ENCODE data around the gene BSCL2. TPM values are rescaled to one million over a fixed set of nuclear protein-coding genes. Genes with fewer than 3 reads are reported as not detected.
"Not testable (repeated sequence)": the region's sequence is repeated elsewhere in the genome, so short reads cannot be mapped to it uniquely, and the experiment has no call there.

BSCL2 gene
- total and polyA plus RNA-seq, 4 donors, result 30.7 to 190 (median 93.0) TPM

GRCh38 chr11:62737196-62737595 is 30.0 kb upstream of the BSCL2 start:
- no peak for ATAC-seq (ENCODE audit: insufficient read depth, low FRiP score)
- H3K27me3 ChIP-seq (ENCODE audit: control insufficient read depth in 3 of 3, insufficient read depth in 3 of 3, low read length in 2 of 3), result no peaks in the 10 kb centered on the region
- no peaks in the 10 kb centered on the region for H3K4me1 ChIP-seq (ENCODE audit: control insufficient read depth in 5 of 5, insufficient read depth in 5 of 5, low read length in 5 of 5)
- no peak for TF ChIP-seq CTCF (IDR thresholded peaks at IDR 0.05; ENCODE audit: control extremely low read depth, extremely low read depth)
- H3K27ac ChIP-seq (ENCODE audit: low read depth in 1 of 2, low read length in 1 of 2), result no peak overlapping the region
- DNase-seq, result no peak
- H3K4me3 ChIP-seq, result no peak overlapping the region
- peaks cover 16 to 35% (median 21%) of the 10 kb centered on the region in 4 donors for H3K36me3 ChIP-seq (ENCODE audit: control insufficient read depth in 4 of 4, insufficient read depth in 4 of 4, low read length in 4 of 4)
- no peaks in the 10 kb centered on the region for H3K9me3 ChIP-seq (ENCODE audit: control insufficient read depth in 4 of 4, insufficient read depth in 3 of 4, low read length in 3 of 4)
- no peak overlapping the region for H3K9ac ChIP-seq (ENCODE audit: insufficient read depth in 1 of 2, low read length in 2 of 2)

- H3K4me1 ChIP-seq (ENCODE audit: control insufficient read depth in 5 of 5, insufficient read depth in 5 of 5, low read length in 5 of 5), result peaks cover 0 to 10% (median 1%) of the 10 kb centered on the region in 5 donors
- H3K36me3 ChIP-seq (ENCODE audit: control insufficient read depth in 4 of 4, insufficient read depth in 4 of 4, low read length in 4 of 4), result peaks cover 4 to 26% (median 7%) of the 10 kb centered on the region in 4 donors
- DNase-seq, result peak in 2 of 3 donors; percentile 34 to 37
- ATAC-seq (ENCODE audit: insufficient read depth, low FRiP score), result no peak
- no peaks in the 10 kb centered on the region for H3K9me3 ChIP-seq (ENCODE audit: control insufficient read depth in 4 of 4, insufficient read depth in 3 of 4, low read length in 3 of 4)
- no peaks in the 10 kb centered on the region for H3K27me3 ChIP-seq (ENCODE audit: control insufficient read depth in 3 of 3, insufficient read depth in 3 of 3, low read length in 2 of 3)
- no peak overlapping the region for H3K27ac ChIP-seq (ENCODE audit: low read depth in 1 of 2, low read length in 1 of 2)
- H3K4me3 ChIP-seq, result no peak overlapping the region
- H3K9ac ChIP-seq (ENCODE audit: insufficient read depth in 1 of 2, low read length in 2 of 2), result no peak overlapping the region
- 85 to 86% methylated on average over 2 of the region's 2 CpGs for WGBS, 2 donors
- TF ChIP-seq CTCF (IDR thresholded peaks at IDR 0.05; ENCODE audit: control extremely low read depth, extremely low read depth), result no peak
These were observed 25.6 kb upstream of the BSCL2 start for GRCh38 chr11:62732830-62733229.

GRCh38 chr11:62730076-62730475 is 22.9 kb upstream of the BSCL2 start:
- H3K27ac ChIP-seq (ENCODE audit: low read depth in 1 of 2, low read length in 1 of 2); H3K9me3 ChIP-seq (ENCODE audit: control insufficient read depth in 4 of 4, insufficient read depth in 3 of 4, low read length in 3 of 4); ATAC-seq (ENCODE audit: insufficient read depth, low FRiP score); H3K4me3 ChIP-seq; DNase-seq; H3K9ac ChIP-seq (ENCODE audit: insufficient read depth in 1 of 2, low read length in 2 of 2); H3K27me3 ChIP-seq (ENCODE audit: control insufficient read depth in 3 of 3, insufficient read depth in 3 of 3, low read length in 2 of 3): not testable (repeated sequence)
- H3K4me1 ChIP-seq (ENCODE audit: control insufficient read depth in 5 of 5, insufficient read depth in 5 of 5, low read length in 5 of 5), result peaks cover 0 to 22% (median 1%) of the 10 kb centered on the region in 5 donors
- peaks cover 0 to 20% (median 9%) of the 10 kb centered on the region in 4 donors for H3K36me3 ChIP-seq (ENCODE audit: control insufficient read depth in 4 of 4, insufficient read depth in 4 of 4, low read length in 4 of 4)
- WGBS, 2 donors, result 87 to 89% methylated on average over 14 of the region's 14 CpGs

- peaks cover 0 to 35% (median 6%) of the 10 kb centered on the region in 5 donors for H3K4me1 ChIP-seq (ENCODE audit: control insufficient read depth in 5 of 5, insufficient read depth in 5 of 5, low read length in 5 of 5)
- TF ChIP-seq CTCF (IDR thresholded peaks at IDR 0.05; ENCODE audit: control extremely low read depth, extremely low read depth), result no peak
These were observed 21.2 kb upstream of the BSCL2 start, which contains the start of gene TTC9C for GRCh38 chr11:62728171-62728988. Gene TTC9C (plus strand): TSS chr11:62728486. CDS start chr11:62728849, 363 bp downstream.

More at GRCh38 chr11:62728171-62728988, 21.2 kb upstream of the BSCL2 start, which contains the start of gene TTC9C:
- peak within 1 kb of the TSS; percentile 97 to 99 for H3K27ac ChIP-seq (ENCODE audit: low read depth in 1 of 2, low read length in 1 of 2)
- WGBS, 2 donors, result 0% methylated on average over 29 of the region's 29 CpGs
- no peaks in the 10 kb centered on the region for H3K9me3 ChIP-seq (ENCODE audit: control insufficient read depth in 4 of 4, insufficient read depth in 3 of 4, low read length in 3 of 4)
- peak within 1 kb of the TSS; percentile 76 to 99 for H3K9ac ChIP-seq (ENCODE audit: insufficient read depth in 1 of 2, low read length in 2 of 2)
- H3K36me3 ChIP-seq (ENCODE audit: control insufficient read depth in 4 of 4, insufficient read depth in 4 of 4, low read length in 4 of 4), result peaks cover 2 to 20% (median 10%) of the 10 kb centered on the region in 4 donors
- DNase-seq (peak; percentile 89 to 94 (median 93)), ATAC-seq (ENCODE audit: insufficient read depth, low FRiP score) (peak; percentile 64)
- H3K4me3 ChIP-seq, result peak within 1 kb of the TSS; percentile 78
- H3K27me3 ChIP-seq (ENCODE audit: control insufficient read depth in 3 of 3, insufficient read depth in 3 of 3, low read length in 2 of 3), result no peaks in the 10 kb centered on the region
